ENCODE measurements around the gene MAGIX.

- TF ChIP-seq CTCF (IDR thresholded peaks at IDR 0.05): no peak
- no peak for TF ChIP-seq POLR2A (IDR thresholded peaks at IDR 0.05)
- no peak for TF ChIP-seq POLR2AphosphoS5 (IDR thresholded peaks at IDR 0.05; ENCODE audit: insufficient read depth in 1 of 2, low read depth in 1 of 2)
These were observed 45.0 kb upstream of the MAGIX start for GRCh38 chrX:49117581-49117980.
